SK-N-SH treated with all-trans-retinoic acid at 6 μM for 48 hours (cell line): Measurements from ENCODE around the gene LRPPRC.

ENCODE experiments used
- ATAC-seq: fragments of 200-7000 bp; cut with Tn5 transposase; 3 replicates; pipeline ENCODE4 v1.9.1; 2020; ENCODE audit warnings: mild to moderate bottlenecking, moderate library complexity
- ARNTL ChIP-seq: fragments of 450-650 bp; formaldehyde crosslinking; IDR thresholded peaks from 2 replicates; pipeline ENCODE4 v1.5.0; 2020; ENCODE audit warnings: low read depth, mild to moderate bottlenecking, moderate library complexity, borderline replicate concordance
- BACH2 ChIP-seq: fragments of 250-450 bp; sonication (Bioruptor Pico); IDR thresholded peaks from 2 replicates; pipeline ENCODE4 v1.9.0; 2021; ENCODE audit warnings: mild to moderate bottlenecking, borderline replicate concordance
- CSDC2 ChIP-seq: fragments of 250-450 bp; sonication (Bioruptor Pico); IDR thresholded peaks from 2 replicates; pipeline ENCODE4 v1.5.0; 2020; ENCODE audit warnings: mild to moderate bottlenecking, moderate library complexity
- CSRNP3 ChIP-seq: fragments of 250-450 bp; sonication (Bioruptor Pico); IDR thresholded peaks from 2 replicates; pipeline ENCODE4 v1.5.1; 2021; ENCODE audit warnings: mild to moderate bottlenecking, moderate library complexity
- ESRRG ChIP-seq: fragments of 250-450 bp; sonication (Bioruptor Pico); IDR thresholded peaks from 2 replicates; pipeline ENCODE4 v1.6.1; 2021; ENCODE audit warnings: mild to moderate bottlenecking
- GLIS3 ChIP-seq: fragments of 250-450 bp; sonication (Bioruptor Pico); IDR thresholded peaks from 2 replicates; pipeline ENCODE4 v1.5.0; 2020; ENCODE audit warnings: mild to moderate bottlenecking, moderate library complexity
- ISL1 ChIP-seq: fragments of 250-450 bp; sonication (Bioruptor Pico); IDR thresholded peaks from 2 replicates; pipeline ENCODE4 v2.1.2; 2022; ENCODE audit warnings: mild to moderate bottlenecking, moderate library complexity
- OSR1 ChIP-seq: fragments of 250-450 bp; sonication (Bioruptor Pico); IDR thresholded peaks from 2 replicates; pipeline ENCODE4 v1.8.0; 2022; ENCODE audit warnings: moderate library complexity, mild to moderate bottlenecking, inconsistent platforms
- PPARA ChIP-seq: fragments of 250-450 bp; sonication (Bioruptor Pico); IDR thresholded peaks from 2 replicates; pipeline ENCODE4 v1.5.0; 2020; ENCODE audit warnings: mild to moderate bottlenecking, borderline replicate concordance
- RARB ChIP-seq: fragments of 250-450 bp; sonication (Bioruptor Pico); IDR thresholded peaks from 2 replicates; pipeline ENCODE4 v1.8.0; 2021; ENCODE audit warnings: mild to moderate bottlenecking, moderate library complexity
- SNAI2 ChIP-seq: fragments of 250-450 bp; sonication (Bioruptor Pico); IDR thresholded peaks from 2 replicates; pipeline ENCODE4 v1.5.0; 2020; ENCODE audit warnings: mild to moderate bottlenecking, moderate library complexity
- TCF4 ChIP-seq: fragments of 250-450 bp; sonication (Bioruptor Pico); IDR thresholded peaks from 2 replicates; pipeline ENCODE4 v1.8.0; 2021; ENCODE audit warnings: mild to moderate bottlenecking, moderate library complexity, borderline replicate concordance
- TOX ChIP-seq: fragments of 250-450 bp; sonication (Bioruptor Pico); IDR thresholded peaks from 2 replicates; pipeline ENCODE4 v1.8.0; 2021; ENCODE audit warnings: mild to moderate bottlenecking, moderate library complexity, borderline replicate concordance
- ZC3H10 ChIP-seq: fragments of 250-450 bp; sonication (Bioruptor Pico); IDR thresholded peaks from 2 replicates; pipeline ENCODE4 v1.5.1; 2021; ENCODE audit warnings: mild to moderate bottlenecking, moderate library complexity
- ZFP3 ChIP-seq: fragments of 250-450 bp; sonication (Bioruptor Pico); IDR thresholded peaks from 2 replicates; pipeline ENCODE4 v1.5.0; 2020; ENCODE audit warnings: mild to moderate bottlenecking, moderate library complexity
- ZFP30 ChIP-seq: fragments of 450-650 bp; formaldehyde crosslinking; IDR thresholded peaks from 2 replicates; pipeline ENCODE4 v1.5.0; 2022; ENCODE audit warnings: mild to moderate bottlenecking, moderate library complexity
- ZNF565 ChIP-seq: fragments of 450-650 bp; formaldehyde crosslinking; conservative IDR thresholded peaks from 2 replicates; pipeline ENCODE4 v1.5.0; 2020; ENCODE audit warnings: low read depth, mild to moderate bottlenecking, moderate library complexity
- ZNF70 ChIP-seq: fragments of 450-650 bp; formaldehyde crosslinking; IDR thresholded peaks from 2 replicates; pipeline ENCODE4 v1.5.0; 2020; ENCODE audit warnings: mild to moderate bottlenecking, moderate library complexity
- ZNF8 ChIP-seq: fragments of 450-650 bp; formaldehyde crosslinking; IDR thresholded peaks from 2 replicates; pipeline ENCODE4 v1.5.0; 2020; ENCODE audit warnings: mild to moderate bottlenecking, moderate library complexity
- TF ChIP-seq, protein P1 (sequence below): fragments of 250-450 bp; sonication (Bioruptor Pico); IDR thresholded peaks from 2 replicates; pipeline ENCODE4 v1.8.0; 2021; ENCODE audit warnings: low read depth, mild to moderate bottlenecking, moderate library complexity, borderline replicate concordance
- TF ChIP-seq, protein P2 (sequence below): fragments of 250-450 bp; sonication (Bioruptor Pico); IDR thresholded peaks from 2 replicates; pipeline ENCODE4 v1.5.1; 2020; ENCODE audit warnings: low read depth, mild to moderate bottlenecking, moderate library complexity
- TF ChIP-seq, protein P3 (sequence below): fragments of 250-450 bp; sonication (Bioruptor Pico); IDR thresholded peaks from 2 replicates; pipeline ENCODE4 v1.8.0; 2020; ENCODE audit warnings: mild to moderate bottlenecking, moderate library complexity, borderline replicate concordance

The LRPPRC gene

GRCh38 chr2:43905871-43906270, 89.9 kb downstream of the LRPPRC start:
- no peak for ATAC-seq
- TF ChIP-seq BACH2 (CRISPR knock-in tag), result no peak
- no peak for TF ChIP-seq ISL1 (CRISPR knock-in tag)
- TF ChIP-seq TOX (CRISPR knock-in tag), result no peak
- TF ChIP-seq, protein P1, sequence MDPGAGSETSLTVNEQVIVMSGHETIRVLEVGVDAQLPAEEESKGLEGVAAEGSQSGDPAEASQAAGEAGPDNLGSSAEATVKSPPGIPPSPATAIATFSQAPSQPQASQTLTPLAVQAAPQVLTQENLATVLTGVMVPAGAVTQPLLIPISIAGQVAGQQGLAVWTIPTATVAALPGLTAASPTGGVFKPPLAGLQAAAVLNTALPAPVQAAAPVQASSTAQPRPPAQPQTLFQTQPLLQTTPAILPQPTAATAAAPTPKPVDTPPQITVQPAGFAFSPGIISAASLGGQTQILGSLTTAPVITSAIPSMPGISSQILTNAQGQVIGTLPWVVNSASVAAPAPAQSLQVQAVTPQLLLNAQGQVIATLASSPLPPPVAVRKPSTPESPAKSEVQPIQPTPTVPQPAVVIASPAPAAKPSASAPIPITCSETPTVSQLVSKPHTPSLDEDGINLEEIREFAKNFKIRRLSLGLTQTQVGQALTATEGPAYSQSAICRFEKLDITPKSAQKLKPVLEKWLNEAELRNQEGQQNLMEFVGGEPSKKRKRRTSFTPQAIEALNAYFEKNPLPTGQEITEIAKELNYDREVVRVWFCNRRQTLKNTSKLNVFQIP (CRISPR knock-in tag), result no peak
- TF ChIP-seq, all 23 proteins: peak for 0

DNA sequence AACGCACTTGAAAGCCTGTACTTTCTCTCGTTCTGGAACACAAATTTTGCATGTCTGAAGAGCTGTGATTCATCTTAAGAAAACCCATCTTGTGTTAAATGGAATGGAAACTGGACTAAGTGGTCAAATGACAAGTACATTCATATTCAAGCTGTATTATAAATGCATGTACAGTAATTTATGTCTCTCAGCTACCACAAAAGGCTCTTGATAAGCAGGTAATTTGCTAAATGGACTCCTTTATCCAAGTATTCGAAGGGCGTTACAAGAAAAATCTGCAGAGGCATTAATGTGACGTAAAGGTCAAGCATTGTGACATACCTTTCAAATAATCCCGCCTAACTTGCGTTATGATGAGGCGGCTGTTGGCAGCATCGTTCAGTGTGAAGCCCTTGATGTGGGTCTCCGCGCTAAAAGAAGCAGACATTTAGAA, 90.4 kb downstream of the LRPPRC start:
- TF ChIP-seq ZFP3 (CRISPR knock-in tag) (no peak), ZNF565 (CRISPR knock-in tag) (no peak), TCF4 (no peak), CSRNP3 (CRISPR knock-in tag) (no peak), BACH2 (CRISPR knock-in tag) (no peak), ZNF70 (no peak), ISL1 (CRISPR knock-in tag) (no peak), ZNF8 (CRISPR knock-in tag) (no peak), ZC3H10 (CRISPR knock-in tag) (no peak), ARNTL (CRISPR knock-in tag) (no peak), PPARA (no peak), RARB (no peak), ESRRG (no peak), ZFP30 (no peak), GLIS3 (CRISPR knock-in tag) (no peak)
- TF ChIP-seq, protein P2, sequence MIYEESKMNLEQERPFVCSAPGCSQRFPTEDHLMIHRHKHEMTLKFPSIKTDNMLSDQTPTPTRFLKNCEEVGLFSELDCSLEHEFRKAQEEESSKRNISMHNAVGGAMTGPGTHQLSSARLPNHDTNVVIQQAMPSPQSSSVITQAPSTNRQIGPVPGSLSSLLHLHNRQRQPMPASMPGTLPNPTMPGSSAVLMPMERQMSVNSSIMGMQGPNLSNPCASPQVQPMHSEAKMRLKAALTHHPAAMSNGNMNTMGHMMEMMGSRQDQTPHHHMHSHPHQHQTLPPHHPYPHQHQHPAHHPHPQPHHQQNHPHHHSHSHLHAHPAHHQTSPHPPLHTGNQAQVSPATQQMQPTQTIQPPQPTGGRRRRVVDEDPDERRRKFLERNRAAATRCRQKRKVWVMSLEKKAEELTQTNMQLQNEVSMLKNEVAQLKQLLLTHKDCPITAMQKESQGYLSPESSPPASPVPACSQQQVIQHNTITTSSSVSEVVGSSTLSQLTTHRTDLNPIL (CRISPR knock-in tag), result no peak
- TF ChIP-seq, protein P1 (CRISPR knock-in tag), result no peak
- TF ChIP-seq, protein P3, sequence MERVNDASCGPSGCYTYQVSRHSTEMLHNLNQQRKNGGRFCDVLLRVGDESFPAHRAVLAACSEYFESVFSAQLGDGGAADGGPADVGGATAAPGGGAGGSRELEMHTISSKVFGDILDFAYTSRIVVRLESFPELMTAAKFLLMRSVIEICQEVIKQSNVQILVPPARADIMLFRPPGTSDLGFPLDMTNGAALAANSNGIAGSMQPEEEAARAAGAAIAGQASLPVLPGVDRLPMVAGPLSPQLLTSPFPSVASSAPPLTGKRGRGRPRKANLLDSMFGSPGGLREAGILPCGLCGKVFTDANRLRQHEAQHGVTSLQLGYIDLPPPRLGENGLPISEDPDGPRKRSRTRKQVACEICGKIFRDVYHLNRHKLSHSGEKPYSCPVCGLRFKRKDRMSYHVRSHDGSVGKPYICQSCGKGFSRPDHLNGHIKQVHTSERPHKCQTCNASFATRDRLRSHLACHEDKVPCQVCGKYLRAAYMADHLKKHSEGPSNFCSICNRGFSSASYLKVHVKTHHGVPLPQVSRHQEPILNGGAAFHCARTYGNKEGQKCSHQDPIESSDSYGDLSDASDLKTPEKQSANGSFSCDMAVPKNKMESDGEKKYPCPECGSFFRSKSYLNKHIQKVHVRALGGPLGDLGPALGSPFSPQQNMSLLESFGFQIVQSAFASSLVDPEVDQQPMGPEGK (CRISPR knock-in tag), result no peak
- no peak for ATAC-seq

GRCh38 chr2:43899589-43899988, 96.2 kb downstream of the LRPPRC start:
- no peak for ATAC-seq
- TF ChIP-seq ZNF8 (CRISPR knock-in tag) (no peak), SNAI2 (CRISPR knock-in tag) (no peak), ESRRG (no peak), TCF4 (no peak), ZFP3 (CRISPR knock-in tag) (no peak), CSDC2 (CRISPR knock-in tag) (no peak), ZC3H10 (CRISPR knock-in tag) (no peak), PPARA (no peak), ZNF565 (CRISPR knock-in tag) (no peak)

GRCh38 chr2:43898838-43899346, 96.9 kb downstream of the LRPPRC start:
- no peak for ATAC-seq
- TF ChIP-seq TCF4 (no peak), ZFP30 (no peak), CSRNP3 (CRISPR knock-in tag) (no peak), PPARA (no peak), ESRRG (no peak), CSDC2 (CRISPR knock-in tag) (no peak), ZNF70 (no peak), ARNTL (CRISPR knock-in tag) (no peak), OSR1 (CRISPR knock-in tag) (no peak), ZNF8 (CRISPR knock-in tag) (no peak)
- TF ChIP-seq, protein P3 (CRISPR knock-in tag), result no peak
- TF ChIP-seq, protein P2 (CRISPR knock-in tag), result no peak
- TF ChIP-seq, all 23 proteins: peak for 0
